Stomach (tissue), 9 donors: ENCODE results near the gene CELF1. TPM values are rescaled to one million over a fixed set of nuclear protein-coding genes. Genes with fewer than 3 reads are reported as not detected.

ENCODE experiments used
- DNase-seq, 2 donors: peaks; one replicate each; pipeline versions ENCODE4 v3.0.0 to v3.0.0-alpha.2; 2013 to 2019
- H3K27ac ChIP-seq, 5 donors: fragments of 200-600 bp in 4 of 5; sonication (generic) in 4 of 5; one replicate each; pipeline ENCODE4 v1.5.1; 2013 to 2019; ENCODE audit warnings: mild to moderate bottlenecking in 1 of 5, moderate library complexity in 1 of 5
- H3K27me3 ChIP-seq, 3 donors: fragments of 200-600 bp; sonication (generic); one replicate each; pipeline ENCODE4 v1.5.1; 2017 to 2019; ENCODE audit warnings: mixed run types in 1 of 3
- H3K36me3 ChIP-seq, 4 donors: fragments of 200-600 bp; sonication (generic); 1 replicate in 3 of 4; 2 replicates in 1 of 4; pipeline ENCODE4 v1.5.1; 2016 to 2019
- H3K4me1 ChIP-seq, 4 donors: fragments of 200-600 bp; sonication (generic); one replicate each; pipeline ENCODE4 v1.5.1; 2016 to 2019
- H3K4me3 ChIP-seq, 4 donors: fragments of 200-600 bp; sonication (generic) in 3 of 4; one replicate each; pipeline ENCODE4 v1.5.1; 2016 to 2019; ENCODE audit warnings: mild to moderate bottlenecking in 1 of 4
- H3K9me3 ChIP-seq, 4 donors: fragments of 200-600 bp; sonication (generic); one replicate each; pipeline ENCODE4 v1.5.1; 2016 to 2019
- CTCF ChIP-seq, 7 experiments: fragments of 450-650 bp in 4 of 7; fragments of 200-600 bp in 3 of 7; sonication (generic) in 3 of 7; IDR thresholded peaks; one replicate each; pipeline ENCODE4 v1.5.1; 2016 to 2019; ENCODE audit warnings: antibody characterized with exemption in 7 of 7, control low read depth in 2 of 7, mild to moderate bottlenecking in 1 of 7
- EP300 ChIP-seq: sonication (generic); formaldehyde crosslinking; IDR thresholded peaks from one replicate; pipeline ENCODE4 v1.6.1; 2017; ENCODE audit warnings: antibody characterized with exemption
- POLR2A ChIP-seq, 4 donors: fragments of 450-650 bp; IDR thresholded peaks; one replicate each; pipeline ENCODE4 v1.6.1; 2016; ENCODE audit warnings: antibody characterized with exemption in 4 of 4, control low read depth in 2 of 4, mild to moderate bottlenecking in 1 of 4, moderate library complexity in 1 of 4
- POLR2AphosphoS5 ChIP-seq, 3 donors: sonication (generic); formaldehyde crosslinking; IDR thresholded peaks; one replicate each; pipeline ENCODE4 v1.6.1; 2016; ENCODE audit warnings: antibody characterized with exemption in 3 of 3
- WGBS, 5 donors: extraction: QIAGEN DNeasy Blood & Tissue Kit in 3 of 5; methylation state at CpG; one replicate each; pipeline versions ENCODE4 v1.1.5 to v1.1.7; 2013 to 2018; 5-methylcytosine and 5-hydroxymethylcytosine counted together
- intact Hi-C: fragments of 100-400 bp; cut with DNase I; formaldehyde crosslinking; loops from one replicate; pipeline ENCODE4 v1.15.1; 2023; ENCODE audit warnings: low total_unique reads
- polyA plus RNA-seq, 3 donors: library from polyadenylated mRNA; stranded (reverse); fragments of 200-250 nt; gene quantifications; one replicate each; pipeline ENCODE4 v1.2.3, GENCODE V29; 2013
- total RNA-seq, 5 donors: library from RNA; depleted of rRNA; stranded (reverse); fragments of >200 nt; gene quantifications; one replicate each; pipeline versions ENCODE4 v1.1.0 to v1.2.3, GENCODE V29; 2014 to 2016
- donor health status: healthy with polysubstance abuse.
- donor health status: Bipolar disorder and iron deficiency.
- donor health status: healthy.

CELF1 gene
- total and polyA plus RNA-seq, 8 donors, result 12.7 to 206 (median 54.4) TPM

DNA sequence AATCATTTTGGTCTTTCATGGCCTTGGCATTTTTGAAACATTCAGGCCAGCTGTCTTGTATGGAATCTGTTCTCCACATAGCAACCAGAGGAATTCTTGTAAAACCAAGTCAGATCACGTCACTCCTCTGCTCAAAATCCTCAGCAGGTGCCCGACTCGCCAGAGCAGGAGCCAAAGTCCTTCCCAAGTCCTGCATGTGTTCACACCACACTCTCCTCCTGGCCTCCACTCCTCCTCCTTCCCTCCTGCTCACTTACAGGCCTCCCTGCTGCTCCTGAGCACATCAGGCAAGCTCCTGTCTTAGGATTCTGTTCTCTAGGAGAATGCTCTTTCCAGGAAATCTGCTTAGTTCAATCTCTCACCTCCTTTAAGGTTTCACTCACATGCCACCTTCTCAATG lies 119.8 kb downstream of the CELF1 start:
- Histone ChIP-seq H3K36me3 (no peaks in the 10 kb centered on the region), H3K4me1 (peaks cover 0 to 13% (median 6%) of the 10 kb centered on the region in 4 donors), H3K9me3 (no peaks in the 10 kb centered on the region), H3K27me3 (no peaks in the 10 kb centered on the region), H3K4me3 (no peak overlapping the region), H3K27ac (no peak overlapping the region)
- TF ChIP-seq EP300, result no peak
- no peak for TF ChIP-seq POLR2A (IDR thresholded peaks at IDR 0.05)
- no peak for TF ChIP-seq POLR2AphosphoS5 (IDR thresholded peaks at IDR 0.05)
- no peak for TF ChIP-seq CTCF (IDR thresholded peaks at IDR 0.05)
- no peak for DNase-seq
- intact Hi-C loops, result no loop called here
- WGBS, 5 donors, result 51 to 79% (median 70%) methylated on average over 3 of the region's 3 CpGs

DNA sequence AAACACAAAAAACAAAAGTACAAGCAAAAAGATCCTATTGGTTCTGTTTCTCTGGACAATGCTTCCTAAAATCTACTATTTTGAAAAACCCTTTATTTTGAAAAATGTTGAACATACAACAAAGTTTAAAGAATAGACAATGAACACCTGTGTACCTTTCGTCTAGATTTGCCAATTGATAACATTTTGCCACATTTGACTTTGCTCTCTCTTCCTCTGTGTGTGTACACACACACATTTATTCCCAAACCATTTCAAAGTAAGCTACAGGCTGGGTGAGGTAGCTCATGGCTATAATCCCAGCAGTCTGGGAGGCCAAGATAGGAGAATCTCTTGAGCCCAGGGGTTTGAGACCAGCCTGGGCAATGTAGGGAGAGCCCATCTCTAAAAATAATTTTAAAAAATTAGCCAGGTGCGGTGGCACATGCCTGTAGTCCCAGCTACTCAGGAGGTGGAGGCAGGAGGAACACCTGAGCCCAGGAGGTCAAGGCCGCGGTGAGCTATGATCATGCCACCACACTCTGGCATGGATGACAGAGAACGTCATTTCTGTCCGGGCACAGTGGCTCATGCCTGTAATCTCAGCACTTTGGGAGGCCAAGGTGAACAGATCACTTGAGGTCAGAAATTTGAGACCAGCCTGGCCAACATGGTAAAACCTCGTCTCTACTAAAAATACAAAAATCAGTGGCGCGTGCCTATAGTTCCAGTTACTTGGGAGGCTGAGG lies 121.4 kb downstream of the CELF1 start:
- DNase-seq, result no peak
- Histone ChIP-seq H3K4me1 (peaks cover 0 to 10% (median 3%) of the 10 kb centered on the region in 4 donors), H3K27ac (no peak overlapping the region), H3K36me3 (no peaks in the 10 kb centered on the region), H3K9me3 (no peaks in the 10 kb centered on the region), H3K27me3 (no peaks in the 10 kb centered on the region), H3K4me3 (no peak overlapping the region)
- 86 to 88% (median 87%) methylated on average over 9 of the region's 9 CpGs for WGBS, 5 donors
- intact Hi-C loops, result no loop called here
- no peak for TF ChIP-seq EP300
- no peak for TF ChIP-seq POLR2A (IDR thresholded peaks at IDR 0.05)
- no peak for TF ChIP-seq POLR2AphosphoS5 (IDR thresholded peaks at IDR 0.05)
- no peak for TF ChIP-seq CTCF (IDR thresholded peaks at IDR 0.05)

GRCh38 chr11:47430524-47430923 lies 122.4 kb downstream of the CELF1 start:
- H3K9me3 ChIP-seq, result no peaks in the 10 kb centered on the region
- no peak for DNase-seq
- TF ChIP-seq CTCF (IDR thresholded peaks at IDR 0.05) (no peak), POLR2A (IDR thresholded peaks at IDR 0.05) (no peak), EP300 (no peak), POLR2AphosphoS5 (IDR thresholded peaks at IDR 0.05) (no peak)
- H3K4me3 ChIP-seq, result no peak overlapping the region
- H3K27me3 ChIP-seq, result no peaks in the 10 kb centered on the region
- intact Hi-C loops, result no loop called here
- 60 to 78% (median 67%) methylated on average over 5 of the region's 5 CpGs for WGBS, 5 donors
- peaks cover under 1 to 12% (median 6%) of the 10 kb centered on the region in 4 donors for H3K4me1 ChIP-seq
- H3K36me3 ChIP-seq, result no peaks in the 10 kb centered on the region
- no peak overlapping the region for H3K27ac ChIP-seq

- Histone ChIP-seq H3K36me3 (peaks cover 33 to 38% (median 37%) of the 10 kb centered on the region in 4 donors), H3K9me3 (no peaks in the 10 kb centered on the region), H3K4me3 (peak within 1 kb of the TSS; percentile 89 to 95 (median 93)), H3K27ac (peak within 1 kb of the TSS; percentile 85 to 96 (median 94)), H3K4me1 (peaks cover 14 to 30% (median 21%) of the 10 kb centered on the region in 4 donors), H3K27me3 (no peaks in the 10 kb centered on the region)
- TF ChIP-seq POLR2AphosphoS5 (IDR thresholded peaks at IDR 0.05) (peak; percentile 62 to 67 (median 64)), CTCF (IDR thresholded peaks at IDR 0.05) (peak in 1 of 7 experiments; percentile 8), POLR2A (IDR thresholded peaks at IDR 0.05) (no peak), EP300 (no peak)
- DNase-seq, result peak; percentile 99
- intact Hi-C loops, result no loop called here
- WGBS, 5 donors, result 0 to 1% (median 0%) methylated on average over 59 to 62 of the region's 62 CpGs
Measured at GRCh38 chr11:47426062-47426956, 126.6 kb downstream of the CELF1 start, which contains the start of gene PSMC3. TSS of gene PSMC3 (minus strand) at chr11:47426439. CDS start at chr11:47426279, 160 bp downstream.
